Brain microvascular endothelial cell (primary cell): ENCODE data around the gene ZNF235.
A peak's percentile ranks its signal among the peaks of the same experiment; 100 is the strongest.
"Not testable (repeated sequence)": the region's sequence is repeated elsewhere in the genome, so short reads cannot be mapped to it uniquely, and the experiment has no call there.

Experiments
- DNase-seq: peaks from one replicate; pipeline ENCODE4 v3.0.0-alpha.2; 2020
- H3K27ac ChIP-seq: fragments of 250-450 bp; sonication (Bioruptor Pico); 2 replicates; pipeline ENCODE4 v1.5.1; 2020; ENCODE audit warnings: mild to moderate bottlenecking, moderate library complexity
- H3K27me3 ChIP-seq: fragments of 250-450 bp; sonication (Bioruptor Pico); replicated peaks from 2 replicates; pipeline ENCODE4 v1.5.1; 2020; ENCODE audit warnings: mild to moderate bottlenecking
- H3K36me3 ChIP-seq: fragments of 250-450 bp; sonication (Bioruptor Pico); replicated peaks from 2 replicates; pipeline ENCODE4 v1.5.1; 2020; ENCODE audit warnings: mild to moderate bottlenecking
- H3K4me3 ChIP-seq: 2 replicates; pipeline ENCODE4 v1.5.1; 2011; ENCODE audit warnings: low read depth, mild to moderate bottlenecking, control low read depth, low read length, moderate library complexity
- CTCF ChIP-seq: IDR thresholded peaks from 2 replicates; pipeline ENCODE4 v1.5.1; 2011; ENCODE audit warnings: low read depth, mild to moderate bottlenecking, moderate library complexity, low read length, control low read depth, inconsistent platforms; ENCODE audit errors: missing control alignments
- in situ Hi-C: cut with HindIII; loops from 2 replicates; pipeline ENCODE4 v1.10.0; 2017; ENCODE audit warnings: low sequenced_read_pairs, low pct_ligation_motif_present

The ZNF235 gene

GRCh38 chr19:44304659-44305193, at the start of gene ZNF235:
TSS of gene ZNF235 (minus strand) at chr19:44305025. CDS start at chr19:44303404, 1,621 bp downstream.
- DNase-seq = peak; percentile 98
- H3K27me3 ChIP-seq = no peaks in the 10 kb centered on the region
- H3K27ac ChIP-seq = peak within 1 kb of the TSS; percentile 83
- H3K4me3 ChIP-seq = peak within 1 kb of the TSS; percentile 86
- no peak for TF ChIP-seq CTCF
- H3K36me3 ChIP-seq = no peaks in the 10 kb centered on the region
- in situ Hi-C loops = no loop called here

GRCh38 chr19:44346556-44346955, 41.7 kb upstream of the ZNF235 start:
- no peak for TF ChIP-seq CTCF
- Histone ChIP-seq H3K4me3 (no peak overlapping the region), H3K27me3 (no peaks in the 10 kb centered on the region), H3K36me3 (no peaks in the 10 kb centered on the region), H3K27ac (no peak overlapping the region)
- DNase-seq = no peak
- in situ Hi-C loops = no loop called here

- no peak overlapping the region for H3K27ac ChIP-seq
- no peak overlapping the region for H3K4me3 ChIP-seq
- no peak for DNase-seq
- in situ Hi-C loops = no loop called here
- H3K36me3 ChIP-seq = no peaks in the 10 kb centered on the region
- TF ChIP-seq CTCF = no peak
- no peaks in the 10 kb centered on the region for H3K27me3 ChIP-seq
These were observed 41.1 kb upstream of the ZNF235 start for GRCh38 chr19:44345959-44346358.

- TF ChIP-seq CTCF = no peak
- peaks cover 6% of the 10 kb centered on the region for H3K36me3 ChIP-seq
- DNase-seq = no peak
- in situ Hi-C loops = no loop called here
- no peaks in the 10 kb centered on the region for H3K27me3 ChIP-seq
- no peak overlapping the region for H3K27ac ChIP-seq
- no peak overlapping the region for H3K4me3 ChIP-seq
These were observed 39.4 kb upstream of the ZNF235 start for GRCh38 chr19:44344255-44344654.

GRCh38 chr19:44341794-44342193, 37.0 kb upstream of the ZNF235 start:
- Histone ChIP-seq H3K36me3 (peaks cover 8% of the 10 kb centered on the region), H3K27ac (no peak overlapping the region), H3K27me3 (no peaks in the 10 kb centered on the region), H3K4me3 (no peak overlapping the region)
- TF ChIP-seq CTCF = no peak
- DNase-seq = no peak
- in situ Hi-C loops = no loop called here

- peaks cover 43% of the 10 kb centered on the region for H3K36me3 ChIP-seq
- in situ Hi-C loops, H3K4me3 ChIP-seq: not testable (repeated sequence)
These were observed 29.8 kb upstream of the ZNF235 start for GRCh38 chr19:44334639-44335038.

More at GRCh38 chr19:44334639-44335038, 29.8 kb upstream of the ZNF235 start:
- not testable (repeated sequence) for DNase-seq, H3K27me3 ChIP-seq, H3K27ac ChIP-seq
